Activated CD8-positive, alpha-beta memory T cell treated with anti-CD3 and anti-CD28 coated beads, Interleukin-2, amount 10 ng/mL, durations not matched to agents 7 days and 5 days (primary cell): Measurements from ENCODE around the gene CTDNEP1. TPM values are rescaled to one million over a fixed set of nuclear protein-coding genes. Genes with fewer than 3 reads are reported as not detected.

Source experiments
- ATAC-seq: fragments of 150-1000 bp; cut with Tn5 transposase; one replicate; pipeline ENCODE4 v1.10.0; 2021; ENCODE audit warnings: moderate library complexity
- CTCF ChIA-PET: fragments of 350-600 bp; sonication (Branson Sonifier 250); formaldehyde crosslinking; loops from one replicate; lab custom pipeline; 2021; ENCODE audit warnings: antibody characterized with exemption; lab: Charles Lee
- DNase-seq: peaks from one replicate; pipeline ENCODE4 v3.0.0-alpha.2; 2020
- H3K27ac Mint-ChIP-seq: one replicate; pipeline ENCODE4 v1.8.0; 2021; ENCODE audit warnings: mild to moderate bottlenecking, mixed read lengths
- H3K27me3 Mint-ChIP-seq: one replicate; pipeline ENCODE4 v1.8.0; 2021; ENCODE audit warnings: mixed read lengths
- H3K36me3 Mint-ChIP-seq: one replicate; pipeline ENCODE4 v1.8.0; 2021; ENCODE audit warnings: mild to moderate bottlenecking, mixed read lengths
- H3K4me1 Mint-ChIP-seq: one replicate; pipeline ENCODE4 v1.8.0; 2021; ENCODE audit warnings: mixed read lengths
- H3K4me3 Mint-ChIP-seq: one replicate; pipeline ENCODE4 v1.8.0; 2021; ENCODE audit warnings: mild to moderate bottlenecking, moderate library complexity, mixed read lengths
- H3K9me3 Mint-ChIP-seq: one replicate; pipeline ENCODE4 v1.8.0; 2022; ENCODE audit warnings: low read depth, mixed read lengths
- total RNA-seq, 2 experiments: library from RNA; stranded (reverse); gene quantifications; one replicate each; pipeline ENCODE4 v1.2.3, GENCODE V29; 2021

Gene CTDNEP1
- total RNA-seq, 2 experiments from 2014 or later, result 162 to 192 TPM

- ATAC-seq (no peak), DNase-seq (no peak)
- H3K4me3 Mint-ChIP-seq, result peak overlapping the region; percentile 91
- H3K27ac Mint-ChIP-seq, result peak overlapping the region; percentile 91
- H3K36me3 Mint-ChIP-seq, result peaks cover 10% of the 10 kb centered on the region
- H3K4me1 Mint-ChIP-seq, result peaks cover 50% of the 10 kb centered on the region
- no peaks in the 10 kb centered on the region for H3K27me3 Mint-ChIP-seq
- CTCF ChIA-PET, result interaction anchor here (0.6 to 4.1 kb wide), 12 partner anchors 12 to 395 kb away, joined by 3 to 42 read pairs (median 4); partner anchors contain the start of genes CTDNEP1, DVL2, ELP5 and FXR2
- no peaks in the 10 kb centered on the region for H3K9me3 Mint-ChIP-seq
These were observed 32.2 kb downstream of the CTDNEP1 start for GRCh38 chr17:7219229-7219811.

- Mint-ChIP-seq H3K27me3 (no peaks in the 10 kb centered on the region), H3K4me1 (peaks cover 55% of the 10 kb centered on the region), H3K4me3 (no peak overlapping the region), H3K9me3 (no peaks in the 10 kb centered on the region), H3K36me3 (peaks cover 10% of the 10 kb centered on the region), H3K27ac (no peak overlapping the region)
- DNase-seq (no peak), ATAC-seq (no peak)
- CTCF ChIA-PET, result interaction anchor here (1.7 to 4.1 kb wide), 3 partner anchors 20 to 396 kb away, joined by 5 to 42 read pairs (median 18); partner anchors contain the start of genes FXR2 and PHF23
These were observed 32.8 kb downstream of the CTDNEP1 start for GRCh38 chr17:7218758-7219157.

DNA sequence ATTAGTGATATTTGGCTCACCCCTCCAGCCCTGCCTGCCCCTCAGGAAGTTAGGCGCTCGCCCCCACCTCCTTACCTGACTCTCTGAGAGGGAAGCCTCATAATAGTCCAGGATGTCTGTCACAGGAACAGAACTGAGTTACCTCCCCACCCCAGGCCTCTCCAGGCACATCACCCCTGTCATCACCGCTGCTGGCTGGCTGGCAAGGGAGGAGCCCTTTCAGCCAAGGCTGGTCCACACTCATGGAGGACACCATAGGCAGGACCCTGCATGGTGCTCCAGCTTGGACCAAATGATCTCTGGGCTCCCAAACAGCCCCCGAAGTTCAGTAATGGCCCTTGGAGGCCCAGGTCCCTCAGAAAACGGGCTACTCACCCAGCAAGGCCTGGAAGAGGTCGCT, 33.4 kb downstream of the CTDNEP1 start:
- H3K27me3 Mint-ChIP-seq, result peaks cover 4% of the 10 kb centered on the region
- DNase-seq (no peak), ATAC-seq (no peak)
- CTCF ChIA-PET, result no interaction called here
- H3K36me3 Mint-ChIP-seq, result peaks cover 5% of the 10 kb centered on the region
- peaks cover 59% of the 10 kb centered on the region for H3K4me1 Mint-ChIP-seq
- H3K27ac Mint-ChIP-seq, result no peak overlapping the region
- H3K9me3 Mint-ChIP-seq, result no peaks in the 10 kb centered on the region
- H3K4me3 Mint-ChIP-seq, result peak overlapping the region; percentile 7

DNA sequence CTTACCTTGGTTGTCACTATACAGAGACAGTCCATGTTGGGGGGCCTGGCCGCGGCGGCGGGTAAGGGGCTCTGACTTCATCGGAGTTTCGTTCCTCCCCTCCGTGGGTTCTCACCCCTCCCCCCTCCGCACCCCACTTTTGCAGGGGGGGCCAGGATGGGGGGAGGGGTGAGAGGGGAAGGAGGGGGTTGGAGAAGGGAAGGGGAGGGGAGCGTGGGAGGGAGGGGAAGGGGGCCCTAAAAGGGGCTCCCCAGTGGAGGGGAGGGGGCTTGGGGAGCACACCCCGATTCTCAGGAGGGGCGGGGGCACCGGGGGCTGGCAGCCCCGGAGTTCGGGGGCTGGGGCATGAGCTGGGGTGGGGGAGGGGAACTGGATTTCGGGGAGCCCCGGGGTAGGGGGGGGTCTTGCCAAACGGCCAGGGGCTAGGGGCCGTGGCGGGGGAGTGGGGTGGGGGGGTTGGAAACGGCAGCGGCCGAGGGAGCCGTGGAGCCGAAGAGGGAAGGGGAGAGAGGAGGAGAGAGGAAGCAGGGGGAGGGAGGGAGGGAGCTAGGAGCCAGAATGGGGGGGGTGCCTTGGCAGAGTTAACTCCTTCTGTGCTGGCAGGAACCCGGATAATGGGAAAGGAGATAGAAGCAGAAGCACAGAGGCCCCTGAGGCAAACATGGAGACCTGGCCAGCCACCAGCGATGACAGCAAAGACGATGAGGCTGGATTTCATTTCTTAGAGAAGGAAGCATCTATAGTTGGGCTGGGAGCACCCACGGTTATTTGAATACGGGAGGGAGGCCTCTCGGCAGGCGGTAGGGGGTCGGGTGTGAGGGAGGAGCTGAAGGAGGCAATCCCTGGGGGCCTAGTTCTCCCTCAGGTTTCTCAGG, 34.2 kb downstream of the CTDNEP1 start:
- Mint-ChIP-seq H3K36me3 (no peaks in the 10 kb centered on the region), H3K4me1 (peaks cover 60% of the 10 kb centered on the region), H3K4me3 (no peak overlapping the region), H3K9me3 (no peaks in the 10 kb centered on the region), H3K27me3 (peaks cover 7% of the 10 kb centered on the region), H3K27ac (no peak overlapping the region)
- DNase-seq (no peak), ATAC-seq (no peak)
- CTCF ChIA-PET, result no interaction called here

DNA sequence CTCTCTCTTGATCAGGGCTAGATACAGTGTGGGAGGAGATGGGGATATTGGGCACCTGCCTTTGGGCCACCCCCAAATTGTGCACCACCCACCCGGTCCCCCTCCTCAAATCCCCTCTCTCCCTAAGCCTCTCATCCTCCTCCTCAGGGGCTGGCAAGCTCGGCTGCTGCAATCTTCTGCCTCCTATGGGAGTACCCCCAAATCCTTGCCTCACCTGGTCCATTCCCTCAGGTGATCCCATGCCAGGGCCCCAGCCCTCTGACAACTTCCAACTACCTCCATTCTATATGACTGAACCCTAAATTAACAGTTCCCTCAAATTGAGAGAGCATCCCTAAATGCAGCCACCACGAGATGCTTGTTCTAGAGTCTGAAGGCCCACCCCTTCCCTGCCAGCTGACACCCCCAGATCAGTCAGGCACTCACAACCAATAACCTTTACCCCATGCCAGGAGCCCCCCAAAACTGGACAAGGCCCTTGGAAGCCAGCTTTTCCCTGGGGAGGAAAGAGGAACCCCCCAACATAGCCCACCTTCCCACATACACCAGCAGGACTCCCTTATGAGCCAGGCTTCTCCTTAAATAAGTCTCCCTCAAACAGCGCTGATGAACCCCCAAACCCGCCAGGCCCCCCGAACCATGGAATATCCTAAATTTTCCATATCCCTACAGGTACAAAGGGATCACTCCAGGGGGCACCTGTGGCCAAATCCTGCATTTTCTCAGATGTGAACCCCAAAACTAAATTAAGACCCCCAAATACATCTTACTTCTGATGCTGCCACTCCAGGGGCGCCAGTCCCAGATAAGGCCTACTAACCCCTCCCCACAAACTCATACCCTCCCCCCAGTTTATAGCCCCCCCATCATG, 35.1 kb downstream of the CTDNEP1 start:
- DNase-seq (no peak), ATAC-seq (no peak)
- Mint-ChIP-seq H3K36me3 (no peaks in the 10 kb centered on the region), H3K4me1 (peaks cover 61% of the 10 kb centered on the region), H3K4me3 (peak overlapping the region; percentile 0), H3K9me3 (no peaks in the 10 kb centered on the region), H3K27ac (no peak overlapping the region), H3K27me3 (peaks cover 13% of the 10 kb centered on the region)
- CTCF ChIA-PET, result interaction anchor here (0.5 kb wide), 1 partner anchor 466 kb away, joined by 3 read pairs; no protein-coding TSS in a partner anchor

GRCh38 chr17:7215652-7216180, 35.8 kb downstream of the CTDNEP1 start:
- DNase-seq (no peak), ATAC-seq (no peak)
- no peak overlapping the region for H3K27ac Mint-ChIP-seq
- H3K9me3 Mint-ChIP-seq, result no peaks in the 10 kb centered on the region
- peaks cover 13% of the 10 kb centered on the region for H3K27me3 Mint-ChIP-seq
- H3K4me1 Mint-ChIP-seq, result peaks cover 54% of the 10 kb centered on the region
- CTCF ChIA-PET, result interaction anchor here (1.5 to 1.6 kb wide), 2 partner anchors 10 to 38 kb away, joined by 3 to 5 read pairs; no protein-coding TSS in a partner anchor
- H3K4me3 Mint-ChIP-seq, result no peak overlapping the region
- no peaks in the 10 kb centered on the region for H3K36me3 Mint-ChIP-seq

DNA sequence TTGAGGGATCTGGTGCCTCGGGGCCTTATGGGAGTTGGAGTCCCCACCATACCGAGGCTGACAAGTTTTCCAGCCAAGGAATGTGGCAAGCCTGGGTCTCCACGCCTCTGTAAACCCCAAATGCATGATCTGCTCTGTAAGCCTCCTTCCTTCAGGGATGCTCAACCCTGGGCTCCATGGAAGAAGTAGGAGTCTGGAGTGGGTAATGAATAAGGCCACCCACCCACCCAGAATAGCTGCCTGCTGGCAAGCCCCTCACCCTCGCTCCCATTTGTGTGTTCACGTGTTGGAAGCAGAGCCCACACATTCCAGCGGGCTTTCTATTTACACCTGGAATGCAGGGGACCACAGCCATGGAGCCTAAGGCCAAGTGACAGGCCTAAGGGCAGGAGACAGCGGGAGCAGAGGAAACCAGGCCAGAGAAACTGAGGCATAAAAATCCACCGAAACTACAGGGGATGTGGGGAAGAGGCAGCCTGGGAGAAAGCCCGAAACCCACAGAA, 36.3 kb downstream of the CTDNEP1 start:
- CTCF ChIA-PET, result interaction anchor here (0.8 to 1.6 kb wide), 5 partner anchors 9 to 169 kb away, joined by 3 to 10 read pairs (median 5); partner anchors contain the start of gene GABARAP
- Mint-ChIP-seq H3K27ac (peak overlapping the region; percentile 88), H3K9me3 (no peaks in the 10 kb centered on the region), H3K4me3 (peak overlapping the region; percentile 77), H3K36me3 (no peaks in the 10 kb centered on the region), H3K27me3 (peaks cover 15% of the 10 kb centered on the region), H3K4me1 (peaks cover 50% of the 10 kb centered on the region)
- ATAC-seq (no peak), DNase-seq (no peak)

DNA sequence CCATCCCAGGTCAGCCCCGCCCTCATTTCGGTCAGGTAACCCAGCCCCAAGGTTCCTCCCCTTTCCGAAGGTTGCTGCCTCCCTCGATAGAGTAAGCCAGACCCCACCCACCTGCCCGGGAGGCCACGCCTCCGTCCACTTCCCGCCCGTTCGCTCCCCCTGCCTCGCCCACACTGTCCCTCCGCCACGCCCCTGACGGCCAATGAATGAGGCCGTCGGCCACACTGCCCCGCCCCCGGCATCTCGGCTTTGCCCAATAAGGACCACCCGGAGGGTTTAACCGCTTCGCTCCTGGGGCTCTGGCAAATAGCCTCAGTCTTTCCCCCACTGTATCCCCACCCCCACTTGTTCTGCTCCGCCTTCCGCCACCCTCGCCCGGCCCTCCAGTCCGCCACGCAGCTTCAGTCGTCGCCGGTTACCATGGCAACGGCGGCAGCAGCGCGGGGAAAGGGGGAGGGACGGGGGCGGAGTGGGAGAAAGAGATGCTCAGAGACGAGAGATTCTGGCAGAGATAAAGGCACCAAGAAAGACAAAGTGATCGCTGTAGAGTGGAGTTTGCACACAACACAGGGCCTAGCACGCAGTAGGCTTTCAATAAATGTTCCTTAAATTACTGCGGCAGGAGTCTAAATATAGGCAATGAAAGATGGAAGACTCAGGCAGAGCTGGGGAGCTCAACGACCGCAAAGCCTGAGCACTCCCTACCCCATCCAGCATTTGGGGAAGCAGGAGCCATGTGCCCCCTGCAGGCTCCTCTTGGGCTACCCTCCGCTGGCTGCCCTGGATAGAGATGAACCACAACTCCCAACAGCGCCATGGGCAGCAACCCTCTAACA, 37.0 kb downstream of the CTDNEP1 start:
- no peaks in the 10 kb centered on the region for H3K9me3 Mint-ChIP-seq
- H3K27ac Mint-ChIP-seq, result peak overlapping the region; percentile 88
- peaks cover 18% of the 10 kb centered on the region for H3K27me3 Mint-ChIP-seq
- H3K4me3 Mint-ChIP-seq, result peak overlapping the region; percentile 77
- CTCF ChIA-PET, result interaction anchor here (0.7 to 1.6 kb wide), 9 partner anchors 9 to 298 kb away, joined by 3 to 10 read pairs (median 3); partner anchors contain the start of genes CTDNEP1 and GABARAP
- peak; percentile 86 for ATAC-seq
- peaks cover 49% of the 10 kb centered on the region for H3K4me1 Mint-ChIP-seq
- DNase-seq, result peak; percentile 100
- no peaks in the 10 kb centered on the region for H3K36me3 Mint-ChIP-seq

DNA sequence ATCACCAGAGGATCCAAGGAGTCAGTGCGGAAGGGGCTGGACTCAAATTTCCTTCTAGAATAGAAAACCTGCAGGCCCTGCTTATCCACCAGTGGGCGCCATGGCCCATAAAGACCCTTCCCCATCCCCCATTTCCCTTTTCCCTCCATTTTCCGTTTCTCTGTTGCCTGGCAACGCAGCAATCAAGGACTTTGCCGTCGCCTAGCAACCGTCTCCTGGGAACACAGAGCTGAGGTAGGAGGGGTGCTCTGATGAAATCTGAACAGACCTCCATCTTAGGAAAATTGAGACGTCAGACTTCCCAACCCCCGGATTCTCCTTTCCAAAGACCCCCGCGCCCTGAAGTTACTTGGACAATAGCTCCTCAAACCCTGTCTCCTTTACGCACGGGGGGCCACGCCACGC, 37.6 kb downstream of the CTDNEP1 start:
- ATAC-seq, result no peak
- H3K4me1 Mint-ChIP-seq, result peaks cover 43% of the 10 kb centered on the region
- DNase-seq, result no peak
- H3K36me3 Mint-ChIP-seq, result no peaks in the 10 kb centered on the region
- H3K27ac Mint-ChIP-seq, result peak overlapping the region; percentile 88
- CTCF ChIA-PET, result interaction anchor here (0.7 to 1.6 kb wide), 8 partner anchors 8 to 298 kb away, joined by 3 to 10 read pairs (median 4); partner anchors contain the start of gene CTDNEP1
- peaks cover 18% of the 10 kb centered on the region for H3K27me3 Mint-ChIP-seq
- H3K4me3 Mint-ChIP-seq, result peak overlapping the region; percentile 77
- H3K9me3 Mint-ChIP-seq, result no peaks in the 10 kb centered on the region

DNA sequence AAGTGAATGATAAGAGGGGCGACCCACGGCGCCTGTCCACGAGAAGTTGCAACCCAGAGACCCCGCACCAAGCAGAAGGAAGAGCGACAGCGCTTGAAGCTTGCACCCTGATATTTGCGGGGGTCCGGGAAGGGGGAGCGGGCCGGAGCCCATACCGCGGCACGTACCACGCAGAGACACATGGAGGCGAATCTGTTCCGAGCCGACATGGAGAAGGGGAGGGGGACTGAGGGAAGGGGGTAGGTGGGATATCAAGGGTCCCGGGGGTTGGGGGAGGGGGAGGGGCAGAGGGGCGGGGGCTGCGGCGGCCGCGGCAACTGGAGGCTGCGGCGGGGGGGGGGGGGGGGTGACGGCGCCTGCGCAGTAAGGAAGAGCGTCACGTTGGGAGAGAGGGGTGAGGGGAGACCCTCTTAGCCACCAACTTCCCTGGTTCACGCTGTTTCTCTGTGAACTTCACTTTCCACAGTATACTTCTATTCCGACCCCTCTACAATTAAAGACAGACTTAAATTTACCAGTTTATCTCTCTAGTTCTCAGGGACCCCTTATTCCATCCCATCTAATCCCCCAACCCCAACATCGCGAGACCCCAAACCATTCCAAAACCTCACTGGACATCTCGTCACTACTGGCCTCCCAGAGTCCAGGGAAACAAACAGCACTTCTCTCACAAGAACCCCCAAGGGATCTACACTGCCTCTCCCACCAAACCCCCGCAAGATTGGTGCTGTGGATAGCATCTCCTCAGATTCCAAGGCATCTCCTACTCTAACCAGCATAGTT, 39.9 kb downstream of the CTDNEP1 start:
- Mint-ChIP-seq H3K36me3 (no peaks in the 10 kb centered on the region), H3K4me1 (peaks cover 31% of the 10 kb centered on the region), H3K9me3 (no peaks in the 10 kb centered on the region), H3K27ac (no peak overlapping the region), H3K27me3 (peaks cover 18% of the 10 kb centered on the region), H3K4me3 (no peak overlapping the region)
- no peak for DNase-seq
- no peak for ATAC-seq
- CTCF ChIA-PET, result no interaction called here

DNA sequence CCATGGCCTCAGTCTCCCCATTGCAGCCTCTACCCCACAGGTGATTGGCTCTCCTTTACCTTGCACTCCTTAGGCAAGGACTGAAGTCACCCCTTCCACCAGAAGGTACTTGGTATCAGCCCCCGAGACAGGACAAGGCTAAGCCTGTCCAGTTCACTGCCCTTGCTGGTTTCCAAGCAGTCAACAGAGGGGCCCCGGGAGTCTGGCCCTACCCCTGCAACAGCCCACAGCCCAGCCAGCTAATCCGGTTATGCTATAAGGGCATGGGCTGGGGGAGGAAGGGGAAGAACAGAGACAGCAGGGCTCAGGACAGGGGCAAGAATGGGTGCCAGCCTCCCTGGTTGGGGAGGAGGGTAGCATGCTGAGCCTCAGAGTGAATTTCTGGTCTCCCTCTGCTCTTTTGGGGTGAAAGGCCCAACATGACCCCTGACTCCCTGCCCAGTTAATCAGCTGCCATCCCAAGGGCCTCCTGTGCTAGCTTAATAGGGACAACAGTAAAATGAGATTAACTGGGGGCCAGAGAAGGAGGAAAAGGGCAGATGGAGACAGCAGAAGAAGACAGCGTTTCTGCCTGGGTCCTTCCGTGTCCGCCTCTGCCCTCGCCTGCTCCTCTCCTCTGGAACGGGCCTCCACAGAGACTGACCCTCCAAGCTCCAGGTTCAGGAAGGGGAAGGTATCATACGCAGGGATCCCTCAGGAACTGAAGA, 42.6 kb downstream of the CTDNEP1 start:
- DNase-seq, result no peak
- no peak overlapping the region for H3K4me3 Mint-ChIP-seq
- H3K36me3 Mint-ChIP-seq, result no peaks in the 10 kb centered on the region
- no peak for ATAC-seq
- H3K27ac Mint-ChIP-seq, result no peak overlapping the region
- CTCF ChIA-PET, result no interaction called here
- H3K4me1 Mint-ChIP-seq, result peaks cover 29% of the 10 kb centered on the region
- no peaks in the 10 kb centered on the region for H3K9me3 Mint-ChIP-seq
- H3K27me3 Mint-ChIP-seq, result peaks cover 18% of the 10 kb centered on the region
